T-helper 2 cell treated with Interferon-gamma antibody and Interleukin-4, amounts not matched to agents 5 μg/mL and 100 μg/mL, for 36 hours (primary cell): ENCODE results near the gene PDK1.
"Not testable (repeated sequence)": the region's sequence is repeated elsewhere in the genome, so short reads cannot be mapped to it uniquely, and the experiment has no call there.

Source experiments
- DNase-seq: peaks from one replicate; pipeline ENCODE4 v3.0.0; 2021; ENCODE audit warnings: low spot score
- H3K27ac Mint-ChIP-seq: one replicate; pipeline ENCODE4 v1.8.0; 2021; ENCODE audit warnings: mild to moderate bottlenecking, mixed read lengths
- H3K27me3 Mint-ChIP-seq: one replicate; pipeline ENCODE4 v1.8.0; 2021; ENCODE audit warnings: low read depth, mixed read lengths
- H3K36me3 Mint-ChIP-seq: one replicate; pipeline ENCODE4 v1.8.0; 2021; ENCODE audit warnings: low read depth, mixed read lengths
- H3K4me1 Mint-ChIP-seq: one replicate; pipeline ENCODE4 v1.8.0; 2021; ENCODE audit warnings: low read depth, mixed read lengths
- H3K4me3 Mint-ChIP-seq: one replicate; pipeline ENCODE4 v1.8.0; 2022; ENCODE audit warnings: mild to moderate bottlenecking, moderate library complexity, mixed read lengths
- H3K9me3 Mint-ChIP-seq: one replicate; pipeline ENCODE4 v1.8.0; 2021; ENCODE audit warnings: mixed read lengths

PDK1 gene

GRCh38 chr2:172592190-172592589, 36.3 kb downstream of the PDK1 start:
- DNase-seq, H3K4me1 Mint-ChIP-seq, H3K9me3 Mint-ChIP-seq, H3K27me3 Mint-ChIP-seq, H3K27ac Mint-ChIP-seq, H3K4me3 Mint-ChIP-seq: not testable (repeated sequence)
- peaks cover 78% of the 10 kb centered on the region for H3K36me3 Mint-ChIP-seq

GRCh38 chr2:172596776-172597175, 40.9 kb downstream of the PDK1 start:
- peaks cover 58% of the 10 kb centered on the region for H3K36me3 Mint-ChIP-seq

GRCh38 chr2:172597176-172597842, 41.4 kb downstream of the PDK1 start:
- H3K36me3 Mint-ChIP-seq: peaks cover 57% of the 10 kb centered on the region

More at GRCh38 chr2:172596776-172597175, 40.9 kb downstream of the PDK1 start:
- Mint-ChIP-seq H3K4me1 (peaks cover 4% of the 10 kb centered on the region), H3K27ac (no peak overlapping the region), H3K27me3 (no peaks in the 10 kb centered on the region), H3K9me3 (no peaks in the 10 kb centered on the region), H3K4me3 (no peak overlapping the region)
- no peak for DNase-seq

GRCh38 chr2:172599947-172600346, 44.1 kb downstream of the PDK1 start:
- no peaks in the 10 kb centered on the region for H3K27me3 Mint-ChIP-seq
- H3K27ac Mint-ChIP-seq: no peak overlapping the region
- no peaks in the 10 kb centered on the region for H3K9me3 Mint-ChIP-seq
- H3K4me3 Mint-ChIP-seq: no peak overlapping the region
- peaks cover 57% of the 10 kb centered on the region for H3K36me3 Mint-ChIP-seq
- no peak for DNase-seq
- peaks cover 4% of the 10 kb centered on the region for H3K4me1 Mint-ChIP-seq

More at GRCh38 chr2:172597176-172597842, 41.4 kb downstream of the PDK1 start:
- no peak overlapping the region for H3K4me3 Mint-ChIP-seq
- H3K4me1 Mint-ChIP-seq: peaks cover 4% of the 10 kb centered on the region
- H3K27ac Mint-ChIP-seq: no peak overlapping the region
- H3K9me3 Mint-ChIP-seq: no peaks in the 10 kb centered on the region
- H3K27me3 Mint-ChIP-seq: no peaks in the 10 kb centered on the region
- DNase-seq: no peak

GRCh38 chr2:172600557-172601008, 44.7 kb downstream of the PDK1 start:
- Mint-ChIP-seq H3K27ac (no peak overlapping the region), H3K9me3 (no peaks in the 10 kb centered on the region), H3K36me3 (peaks cover 58% of the 10 kb centered on the region), H3K4me3 (no peak overlapping the region), H3K27me3 (no peaks in the 10 kb centered on the region), H3K4me1 (peaks cover 4% of the 10 kb centered on the region)
- no peak for DNase-seq

GRCh38 chr2:172606285-172606684, 50.4 kb downstream of the PDK1 start:
- Mint-ChIP-seq H3K27ac (no peak overlapping the region), H3K4me1 (no peaks in the 10 kb centered on the region), H3K36me3 (peaks cover 56% of the 10 kb centered on the region), H3K9me3 (no peaks in the 10 kb centered on the region), H3K4me3 (no peak overlapping the region), H3K27me3 (no peaks in the 10 kb centered on the region)
- no peak for DNase-seq

GRCh38 chr2:172607379-172607928, 51.6 kb downstream of the PDK1 start:
- no peaks in the 10 kb centered on the region for H3K9me3 Mint-ChIP-seq
- H3K27me3 Mint-ChIP-seq: no peaks in the 10 kb centered on the region
- H3K27ac Mint-ChIP-seq: no peak overlapping the region
- no peak for DNase-seq
- H3K4me1 Mint-ChIP-seq: no peaks in the 10 kb centered on the region
- H3K36me3 Mint-ChIP-seq: peaks cover 53% of the 10 kb centered on the region
- no peak overlapping the region for H3K4me3 Mint-ChIP-seq

GRCh38 chr2:172609488-172609887, 53.6 kb downstream of the PDK1 start:
- Mint-ChIP-seq H3K36me3 (peaks cover 43% of the 10 kb centered on the region), H3K4me1 (no peaks in the 10 kb centered on the region)

GRCh38 chr2:172612051-172612450, 56.2 kb downstream of the PDK1 start:
- Mint-ChIP-seq H3K27me3 (no peaks in the 10 kb centered on the region), H3K9me3 (no peaks in the 10 kb centered on the region), H3K36me3 (peaks cover 25% of the 10 kb centered on the region), H3K4me3 (no peak overlapping the region), H3K4me1 (no peaks in the 10 kb centered on the region), H3K27ac (no peak overlapping the region)
- DNase-seq: no peak

More at GRCh38 chr2:172609488-172609887, 53.6 kb downstream of the PDK1 start:
- Mint-ChIP-seq H3K9me3 (no peaks in the 10 kb centered on the region), H3K27me3 (no peaks in the 10 kb centered on the region), H3K4me3 (no peak overlapping the region), H3K27ac (no peak overlapping the region)
- no peak for DNase-seq

GRCh38 chr2:172613040-172613439, 57.1 kb downstream of the PDK1 start:
- Mint-ChIP-seq H3K4me3 (no peak overlapping the region), H3K27me3 (no peaks in the 10 kb centered on the region), H3K4me1 (no peaks in the 10 kb centered on the region), H3K36me3 (peaks cover 23% of the 10 kb centered on the region), H3K27ac (no peak overlapping the region), H3K9me3 (no peaks in the 10 kb centered on the region)
- no peak for DNase-seq

- Mint-ChIP-seq H3K27ac (no peak overlapping the region), H3K4me1 (no peaks in the 10 kb centered on the region), H3K4me3 (no peak overlapping the region), H3K36me3 (peaks cover 17% of the 10 kb centered on the region), H3K27me3 (no peaks in the 10 kb centered on the region), H3K9me3 (no peaks in the 10 kb centered on the region)
- no peak for DNase-seq
Observed at GRCh38 chr2:172613615-172614231, 57.8 kb downstream of the PDK1 start.

GRCh38 chr2:172614932-172615331, 59.0 kb downstream of the PDK1 start:
- no peaks in the 10 kb centered on the region for H3K27me3 Mint-ChIP-seq
- no peak for DNase-seq
- H3K36me3 Mint-ChIP-seq: peaks cover 17% of the 10 kb centered on the region
- no peak overlapping the region for H3K27ac Mint-ChIP-seq
- H3K9me3 Mint-ChIP-seq: no peaks in the 10 kb centered on the region
- H3K4me3 Mint-ChIP-seq: no peak overlapping the region
- no peaks in the 10 kb centered on the region for H3K4me1 Mint-ChIP-seq

GRCh38 chr2:172615727-172616261, 59.9 kb downstream of the PDK1 start:
- peaks cover 13% of the 10 kb centered on the region for H3K36me3 Mint-ChIP-seq
- H3K27ac Mint-ChIP-seq: no peak overlapping the region
- H3K4me3 Mint-ChIP-seq: no peak overlapping the region
- no peaks in the 10 kb centered on the region for H3K4me1 Mint-ChIP-seq
- H3K27me3 Mint-ChIP-seq: no peaks in the 10 kb centered on the region
- no peak for DNase-seq
- no peaks in the 10 kb centered on the region for H3K9me3 Mint-ChIP-seq

GRCh38 chr2:172617115-172617514, 61.2 kb downstream of the PDK1 start:
- Mint-ChIP-seq H3K9me3 (no peaks in the 10 kb centered on the region), H3K4me3 (no peak overlapping the region), H3K4me1 (no peaks in the 10 kb centered on the region), H3K36me3 (peaks cover 6% of the 10 kb centered on the region), H3K27me3 (no peaks in the 10 kb centered on the region), H3K27ac (no peak overlapping the region)
- DNase-seq: no peak
